Amygdala (tissue), 56 donors: ENCODE measurements around the gene C2orf92.
"Not testable (repeated sequence)": the region's sequence is repeated elsewhere in the genome, so short reads cannot be mapped to it uniquely, and the experiment has no call there.

Experiments
- DNase-seq, 56 donors: peaks; one replicate each; lab custom pipeline; 2025; lab: John Stamatoyannopoulos, UW

The C2orf92 gene

DNA sequence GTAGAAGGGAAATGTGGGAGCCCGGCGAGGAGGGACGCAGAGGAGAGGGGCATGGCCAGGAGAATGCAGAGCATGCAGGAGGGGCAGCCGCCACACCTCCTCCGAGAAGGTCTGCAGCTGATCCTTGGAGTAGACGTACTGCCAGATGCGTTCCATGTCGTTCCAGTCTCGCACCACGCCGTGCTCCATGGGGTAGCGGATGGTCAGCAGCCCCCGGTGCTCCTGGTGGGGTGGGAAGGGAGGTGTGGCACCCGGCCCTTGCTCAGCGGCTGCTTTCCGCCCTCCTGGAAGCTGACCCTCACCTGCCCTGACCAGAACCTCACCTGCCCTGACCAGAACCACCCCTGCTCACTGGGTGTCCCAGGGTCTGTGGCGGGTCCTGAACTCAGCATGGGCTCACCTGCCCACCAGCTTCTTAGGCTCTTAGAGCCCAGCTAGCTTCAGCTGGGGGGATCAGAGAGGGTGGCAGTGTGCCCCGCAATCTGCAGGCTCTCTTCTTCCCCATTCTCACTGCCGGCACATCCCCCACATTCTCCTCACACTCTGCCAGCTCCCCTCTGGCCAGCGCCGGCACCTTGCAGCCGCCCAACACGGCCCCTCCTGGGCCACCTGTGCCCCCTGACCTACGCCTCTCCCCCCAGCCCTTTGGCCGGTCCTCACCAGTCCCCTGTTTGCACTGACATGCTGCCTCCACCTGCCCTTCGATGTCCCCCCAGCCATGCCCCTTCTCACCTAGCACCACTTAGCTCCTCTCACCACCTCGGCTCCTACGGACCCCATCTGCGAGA, 10.1 kb upstream of the C2orf92 start:
- no peak for DNase-seq

DNA sequence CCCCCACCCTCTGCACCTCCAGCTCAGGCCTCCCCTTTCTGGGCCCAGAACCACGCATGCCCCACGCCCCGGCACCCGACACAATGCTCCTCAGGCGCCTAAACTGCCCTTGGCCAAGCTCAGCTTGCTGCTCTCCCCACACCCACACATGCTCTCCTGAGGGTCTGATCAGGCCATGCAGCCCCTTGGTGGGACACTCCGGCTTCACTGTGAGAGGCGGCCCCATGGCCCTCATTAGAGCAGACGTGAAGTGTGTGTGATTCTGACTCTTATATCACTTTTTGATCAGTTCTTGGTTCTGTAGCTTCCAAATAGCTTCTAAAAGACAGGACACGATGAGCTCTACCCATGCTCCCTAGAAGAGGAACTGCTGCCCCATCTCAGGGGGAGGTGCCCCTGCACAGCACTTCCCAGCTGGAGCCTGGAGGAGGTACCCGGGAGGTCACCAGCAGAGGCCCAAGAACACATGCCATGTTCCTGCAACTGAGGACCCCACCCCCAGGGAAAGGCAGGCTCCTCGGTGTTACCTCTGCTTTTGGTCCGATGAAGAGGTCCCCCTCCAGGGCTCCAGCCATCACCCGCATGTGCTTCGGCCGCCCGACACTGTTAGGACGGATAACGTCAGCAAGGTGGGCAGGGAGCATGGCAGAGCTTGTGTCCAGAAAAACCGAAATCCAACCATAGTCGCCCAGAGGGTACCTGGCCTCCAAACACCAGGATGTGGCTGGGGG, 9.3 kb upstream of the C2orf92 start:
- no peak for DNase-seq

DNA sequence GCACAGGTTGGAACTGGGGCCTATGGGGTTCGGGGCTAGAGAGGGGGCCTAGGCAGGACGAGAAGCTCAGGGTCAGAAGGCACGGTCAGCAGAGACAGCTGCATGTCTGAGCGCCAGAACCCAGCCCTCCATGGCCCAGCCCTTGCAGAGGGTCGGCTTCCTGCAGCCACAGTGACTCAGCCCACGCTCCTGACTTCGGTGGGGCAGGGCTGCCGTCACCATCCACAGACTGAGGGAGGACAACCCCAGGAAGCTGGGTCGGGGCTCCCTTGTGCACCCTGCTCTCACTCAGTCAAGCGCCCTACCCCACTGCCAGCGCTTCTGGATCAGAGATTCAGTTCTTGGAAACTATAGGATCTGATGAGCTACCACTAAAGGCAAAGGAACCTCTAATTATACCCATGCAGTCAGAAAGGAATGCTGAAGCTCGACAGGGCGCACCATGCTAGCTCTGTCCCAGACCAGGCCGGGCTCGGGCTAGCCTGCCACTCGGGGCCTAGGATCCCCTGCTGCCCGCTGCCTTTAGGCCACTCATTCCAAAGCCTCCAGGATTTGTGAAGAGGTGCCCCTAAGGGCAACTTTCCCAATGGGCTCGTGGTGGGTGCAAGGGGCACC, 8.6 kb upstream of the C2orf92 start:
- no peak for DNase-seq

DNA sequence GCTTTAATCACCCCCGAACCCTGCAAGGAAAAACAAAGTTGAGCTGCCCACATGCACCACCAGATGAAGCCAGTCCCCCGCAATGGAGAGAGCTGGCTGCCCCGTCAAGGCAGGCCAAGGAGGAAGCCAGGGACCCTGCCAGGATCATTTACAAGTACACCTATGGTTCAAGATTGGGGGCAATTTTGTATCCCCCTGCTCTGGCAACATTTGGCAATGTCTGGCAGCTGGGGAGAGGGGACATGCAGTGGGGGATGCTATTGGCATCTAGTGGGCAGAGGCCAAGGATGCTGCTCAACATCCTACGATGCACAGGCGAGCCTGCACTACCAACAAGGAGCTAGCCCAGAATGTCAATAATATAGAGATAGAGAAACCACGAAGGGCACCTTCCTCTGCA, 7.6 kb upstream of the C2orf92 start:
- no peak for DNase-seq

DNA sequence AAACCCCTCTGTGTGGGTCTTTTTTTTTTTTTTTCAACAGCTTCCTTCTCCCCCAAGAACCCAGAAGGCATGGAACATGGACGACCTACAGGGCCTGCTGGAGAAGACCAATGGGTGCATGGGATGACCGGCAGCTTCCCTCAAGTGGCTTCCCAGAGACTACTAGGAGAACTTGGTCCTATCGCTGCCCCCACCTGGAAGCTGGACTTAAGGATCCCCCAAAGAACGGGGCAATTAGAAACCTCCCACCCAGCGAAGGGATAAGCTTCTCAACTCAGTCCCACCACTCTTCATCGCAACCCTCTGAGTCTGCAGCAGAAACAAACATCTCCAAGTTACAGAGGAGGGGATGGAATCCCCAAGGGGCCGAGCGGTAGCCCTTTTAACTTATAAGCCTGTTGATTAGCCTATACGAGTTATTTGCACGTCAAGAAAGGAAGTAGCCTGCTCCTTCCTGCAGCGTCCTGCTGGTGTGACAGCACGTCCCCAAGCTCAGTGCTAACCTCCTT, 7.1 kb upstream of the C2orf92 start:
- DNase-seq, result peak in 1 of 56 donors; percentile 10

DNA sequence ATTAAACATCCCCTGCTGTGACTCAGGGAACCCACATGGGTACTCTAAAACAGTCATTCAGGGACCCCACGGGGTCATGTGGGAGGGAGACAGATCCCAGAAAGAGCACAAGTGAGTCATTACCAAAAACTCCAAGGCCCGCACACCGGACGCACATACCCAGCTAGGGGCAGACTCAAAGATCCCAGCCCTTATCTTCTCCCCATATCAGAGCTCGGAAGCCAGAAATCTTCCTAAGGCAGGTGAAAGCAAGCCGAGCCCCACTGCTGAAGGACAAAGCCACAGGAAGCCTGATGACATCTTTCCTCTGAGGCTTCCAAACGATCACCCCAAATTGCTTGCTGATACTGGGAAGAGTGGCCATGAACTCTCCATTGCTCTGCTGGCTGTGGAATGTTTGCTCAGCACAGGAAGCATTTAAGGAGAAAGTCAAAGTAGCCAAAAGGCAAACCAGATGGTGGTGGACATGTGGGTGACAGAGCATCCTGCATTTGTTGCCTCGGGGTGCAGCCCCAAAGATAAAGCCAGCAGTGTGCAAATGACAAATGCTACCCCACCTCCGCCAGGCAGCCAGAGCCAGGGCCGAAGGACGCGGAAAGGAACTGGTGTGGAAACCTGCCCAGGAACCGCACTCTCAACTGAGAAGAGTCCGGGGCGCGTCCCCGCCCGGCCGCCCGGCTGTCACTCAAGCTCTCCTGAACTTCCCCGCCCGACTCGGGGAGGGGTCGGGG, 6.5 kb upstream of the C2orf92 start:
- DNase-seq, result peak in 42 of 56 donors; percentile 15 to 78 (median 60)

DNA sequence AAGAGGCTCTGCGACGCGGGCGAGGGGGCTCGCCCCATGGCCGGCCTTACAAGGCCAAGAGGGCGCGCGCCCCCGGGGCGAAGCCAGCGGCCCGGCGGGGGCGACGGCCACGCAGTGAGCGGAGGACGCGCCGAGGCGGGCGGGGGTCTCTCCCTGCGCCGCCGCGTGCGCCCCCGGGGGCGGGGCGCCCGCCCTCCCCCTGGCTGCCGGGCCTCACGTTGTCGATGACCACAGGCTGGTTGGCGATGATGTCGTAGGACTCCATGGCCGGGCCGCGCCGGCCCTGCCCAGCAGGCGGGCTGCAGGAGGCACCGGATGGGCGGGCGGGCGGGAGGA, 5.9 kb upstream of the C2orf92 start:
- peak in 4 of 56 donors; percentile 39 to 69 (median 55) for DNase-seq

DNA sequence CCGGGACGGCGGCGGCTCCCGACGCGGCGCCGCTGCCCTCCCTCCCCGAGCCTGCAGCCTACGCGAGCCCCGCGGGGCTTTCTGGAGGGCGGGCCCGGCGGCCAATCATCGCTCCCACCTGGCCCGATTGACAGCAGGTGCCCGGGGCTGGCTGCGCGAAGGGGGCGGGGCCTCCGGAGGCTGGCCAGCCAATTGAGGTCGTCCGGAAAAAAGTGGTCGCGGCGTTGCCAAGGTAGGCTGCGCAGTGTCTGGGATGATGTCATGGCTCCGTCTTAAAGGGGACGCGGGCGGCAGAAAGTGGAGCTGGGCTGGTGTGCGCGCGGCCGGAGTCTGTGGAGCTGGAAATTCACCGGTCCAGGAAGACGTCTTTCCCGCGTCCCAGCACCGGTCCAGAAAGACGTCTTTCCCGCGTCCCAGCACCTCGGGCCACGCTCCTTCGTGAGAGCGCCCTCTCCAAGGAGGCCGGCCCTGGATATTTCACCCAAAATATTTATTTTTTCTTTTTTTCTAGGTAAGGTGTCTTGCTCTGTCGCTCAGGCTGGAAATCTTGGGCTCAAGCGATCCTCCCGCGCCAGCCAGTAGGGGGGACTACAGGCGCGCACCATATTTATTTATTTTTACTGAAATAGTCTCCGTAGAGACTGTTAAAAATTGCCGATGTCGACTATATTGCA, 5.4 kb upstream of the C2orf92 start, which contains the start of gene ACTR1B:
Gene ACTR1B (minus strand): TSS at position 83 of the 674 bp plus-strand sequence. CDS start 154 bp downstream, outside the sequence.
- DNase-seq, result peak; percentile 59 to 99 (median 96)

DNA sequence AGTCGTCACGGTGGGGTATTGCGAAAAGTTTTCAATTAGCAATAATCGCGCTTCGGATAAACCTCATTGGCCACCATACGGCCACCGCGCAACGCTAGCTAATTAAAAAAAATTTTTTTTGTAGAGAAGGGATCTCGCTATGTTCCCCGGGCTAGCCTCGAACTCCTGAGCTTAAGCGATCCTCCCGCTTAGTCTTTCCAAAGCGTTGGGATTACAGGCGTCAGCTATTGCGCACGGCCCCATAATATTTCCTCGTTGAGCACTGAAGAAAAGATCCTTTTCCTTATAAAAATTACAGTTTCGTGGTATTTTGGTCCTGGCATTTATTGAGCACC, 4.9 kb upstream of the C2orf92 start:
- no peak for DNase-seq

DNA sequence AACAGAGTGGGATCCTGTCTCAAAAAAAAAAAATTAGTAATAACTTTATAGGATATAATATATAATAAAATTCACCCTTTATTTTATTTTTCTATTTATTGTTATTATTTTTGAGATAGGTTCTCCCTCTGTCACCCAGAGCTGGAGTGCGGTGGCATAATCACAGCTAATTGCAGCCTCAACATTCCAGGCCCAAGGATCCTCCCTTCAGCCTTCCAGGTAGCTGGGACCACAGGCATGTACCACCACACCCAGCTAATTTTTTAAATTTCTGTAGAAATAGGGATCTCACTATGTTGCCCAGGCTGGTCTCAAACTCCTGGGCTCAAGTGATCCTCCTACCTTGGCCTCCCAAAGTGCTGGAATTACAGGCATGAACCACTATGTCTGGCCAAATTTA, 958 bp downstream of the C2orf92 start:
- no peak for DNase-seq

DNA sequence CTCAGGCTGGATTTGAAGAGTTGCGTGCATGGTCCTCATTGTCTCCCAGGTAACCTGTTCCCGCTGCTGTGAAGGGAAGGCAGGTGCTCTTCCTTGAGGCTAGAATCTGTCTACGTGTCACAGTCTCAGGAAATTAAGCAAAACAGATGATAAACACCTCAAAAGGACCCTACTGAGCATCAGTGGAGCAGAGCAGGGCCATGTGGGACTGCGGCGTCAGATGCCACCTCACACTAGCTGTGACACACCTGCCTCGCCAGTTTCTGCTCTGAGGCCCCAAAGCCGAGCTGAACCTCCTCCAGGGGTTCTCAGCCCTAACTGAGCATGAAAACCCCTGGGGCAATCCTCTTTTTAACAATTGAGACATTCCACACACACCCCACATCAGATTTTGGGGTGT, 2.0 kb downstream of the C2orf92 start:
- DNase-seq, result no peak

DNA sequence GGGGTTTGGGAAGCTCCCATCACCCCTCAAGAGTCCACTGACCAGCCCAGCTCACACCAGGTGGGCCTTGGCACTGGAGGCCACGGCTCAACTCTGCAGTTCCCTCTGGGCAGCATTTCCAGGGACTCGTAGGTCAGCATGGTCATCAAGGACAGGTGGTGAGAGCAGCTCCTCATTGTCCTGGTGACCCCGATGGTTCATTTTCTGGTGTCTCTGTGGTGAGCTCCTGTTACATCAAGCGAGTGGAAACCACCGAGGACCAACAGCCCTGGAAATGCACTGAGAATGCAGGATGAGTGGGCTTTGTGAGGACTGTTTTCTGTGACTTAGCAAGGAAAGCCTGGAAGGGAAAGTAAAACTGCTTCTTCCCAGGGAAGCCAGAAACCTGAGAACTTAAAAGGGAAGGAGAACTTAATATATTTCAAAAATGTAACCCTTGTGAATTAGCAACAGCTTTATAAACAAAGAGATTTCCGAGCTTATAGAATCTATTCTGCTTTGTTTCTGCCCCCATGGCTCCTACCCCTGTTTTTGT, 3.2 kb downstream of the C2orf92 start:
- not testable (repeated sequence) for DNase-seq

DNA sequence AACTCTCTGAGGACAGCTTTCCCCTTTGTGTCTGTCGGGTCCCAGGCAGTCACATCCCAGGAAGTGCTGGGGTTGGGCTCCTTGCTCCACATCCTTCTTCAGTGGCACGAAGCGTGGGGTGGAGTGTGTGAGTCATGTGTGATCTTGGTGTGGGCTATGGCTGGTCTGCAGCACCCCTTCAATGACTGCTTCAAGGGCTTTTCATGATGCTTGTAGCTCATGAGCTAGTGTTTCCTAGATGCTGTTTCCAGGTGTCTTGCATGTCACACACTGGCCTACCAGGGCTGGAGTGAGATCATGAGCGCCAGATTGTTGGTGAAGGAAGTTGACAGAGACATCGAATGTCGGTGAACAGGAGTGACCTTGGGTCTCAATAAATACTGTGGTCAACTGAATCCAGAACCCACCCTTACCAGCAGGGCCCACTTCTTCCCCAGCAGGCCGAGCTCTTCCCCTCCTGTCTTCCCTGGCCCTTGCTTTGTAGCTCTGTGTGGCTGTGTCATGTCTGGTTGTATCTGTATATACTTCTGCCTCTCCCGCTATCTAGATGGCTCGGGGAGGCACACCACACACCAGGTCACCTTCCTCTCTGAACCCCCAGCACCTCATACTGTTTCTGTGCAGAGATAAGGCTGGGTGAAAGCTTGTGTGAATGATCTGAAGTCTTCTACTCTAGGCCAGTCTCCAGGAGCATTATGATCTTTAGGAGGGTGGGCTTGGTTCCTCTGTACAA, 3.8 kb downstream of the C2orf92 start:
- DNase-seq, result no peak

DNA sequence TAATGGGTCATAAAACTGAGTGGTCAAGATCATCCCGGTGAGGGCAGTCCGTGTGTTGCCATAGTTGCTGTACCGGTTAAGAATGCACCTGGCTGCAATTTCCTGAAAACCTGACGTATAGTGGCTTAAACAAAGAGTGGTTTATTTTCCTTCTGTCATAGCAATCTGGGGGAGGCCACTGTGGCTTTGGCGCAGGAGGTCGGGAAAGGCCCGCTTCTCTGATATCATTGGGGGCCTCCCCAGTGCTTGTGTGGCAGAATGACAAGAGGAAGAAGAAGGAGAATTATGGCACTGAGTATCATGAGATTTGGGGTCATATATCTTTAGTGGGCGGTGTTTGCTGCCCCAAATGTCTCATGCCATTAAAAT, 4.4 kb downstream of the C2orf92 start:
- DNase-seq, result no peak

DNA sequence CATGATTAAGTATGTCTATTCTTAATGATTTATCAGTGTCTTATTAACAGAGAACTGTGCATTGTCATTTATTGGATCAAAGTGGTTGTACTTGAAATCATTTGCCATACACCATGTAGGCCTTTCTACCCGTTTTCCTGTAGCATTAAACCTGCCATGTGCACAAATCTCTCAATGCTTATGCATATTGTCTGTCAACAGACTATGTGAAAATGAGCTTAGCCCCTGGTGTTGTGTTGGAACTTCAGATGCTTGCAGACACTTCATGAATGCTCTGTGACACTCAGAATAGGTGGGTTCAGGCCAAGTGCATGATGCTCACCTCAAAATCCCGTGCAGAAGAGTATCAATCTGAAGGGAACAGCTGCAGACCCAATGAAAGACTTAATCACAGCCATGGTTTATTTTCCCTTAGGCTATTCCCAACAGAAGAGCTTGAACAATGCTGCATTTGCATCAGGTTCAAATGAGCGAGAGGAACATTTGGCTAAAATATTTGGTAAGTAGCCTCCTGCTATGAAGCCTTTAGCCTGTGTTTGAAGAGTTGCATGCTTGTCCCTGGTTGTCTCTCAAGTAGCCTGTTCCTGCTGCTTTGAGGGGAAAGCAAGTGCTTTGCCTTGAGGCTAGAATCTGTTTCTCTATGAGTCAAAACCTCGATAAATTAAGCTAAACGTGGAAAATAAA, 6.1 kb downstream of the C2orf92 start:
- DNase-seq, result no peak

DNA sequence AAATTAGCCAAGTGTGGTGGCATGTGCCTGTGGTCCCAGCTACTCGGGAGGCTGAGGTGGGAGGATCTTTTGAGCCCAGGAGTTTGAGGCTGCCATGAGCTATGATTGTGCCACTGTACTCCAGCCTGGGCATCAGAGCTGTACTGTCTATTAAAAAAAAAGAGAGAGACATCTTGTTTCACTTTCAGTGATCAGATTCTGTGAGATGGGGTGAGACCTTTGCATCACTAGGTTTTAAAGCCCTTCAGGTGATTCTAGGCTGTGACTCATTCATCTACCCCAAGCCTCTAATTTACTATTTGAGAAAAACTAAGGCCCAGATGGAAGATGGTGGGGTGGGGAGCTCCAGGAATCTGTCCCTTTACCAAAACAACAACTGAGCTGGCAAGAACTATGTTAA, 7.1 kb downstream of the C2orf92 start:
- no peak for DNase-seq

DNA sequence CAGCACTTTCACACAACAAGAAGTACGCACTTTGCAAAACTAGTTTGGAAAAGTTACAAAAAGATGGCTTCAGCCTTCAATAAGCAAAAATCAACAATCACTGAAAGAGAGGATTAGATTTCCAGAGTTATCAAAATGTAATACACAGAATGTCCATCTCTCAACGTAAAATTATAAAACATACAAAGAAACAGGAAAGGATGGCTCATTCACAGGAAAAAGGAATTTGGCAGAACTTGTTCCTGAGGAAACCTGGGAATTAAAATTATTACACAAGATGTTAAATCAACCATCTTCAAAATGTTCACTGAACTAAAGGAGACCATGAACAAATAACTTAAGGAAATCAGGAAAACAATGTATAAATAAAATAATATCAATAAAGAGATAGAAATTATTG, 8.0 kb downstream of the C2orf92 start:
- DNase-seq, result no peak

DNA sequence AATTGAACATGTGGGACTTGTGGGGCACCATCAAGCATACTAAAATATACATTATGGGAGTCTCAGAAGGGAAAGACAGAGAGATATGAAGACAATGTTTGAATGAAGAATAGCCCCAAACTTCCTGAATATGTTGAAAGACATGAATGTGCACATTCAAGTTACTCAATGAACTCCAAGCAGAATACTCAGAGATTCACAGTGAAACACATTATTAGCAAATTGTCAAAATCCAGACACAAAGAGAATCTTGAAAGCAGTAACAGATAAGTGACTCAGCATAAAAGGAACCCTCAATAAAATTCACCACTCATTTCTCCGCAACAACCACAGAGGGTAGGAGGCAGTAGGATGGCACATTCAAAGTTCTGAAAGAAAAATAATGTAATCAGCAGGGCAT, 8.8 kb downstream of the C2orf92 start:
- DNase-seq, result no peak

DNA sequence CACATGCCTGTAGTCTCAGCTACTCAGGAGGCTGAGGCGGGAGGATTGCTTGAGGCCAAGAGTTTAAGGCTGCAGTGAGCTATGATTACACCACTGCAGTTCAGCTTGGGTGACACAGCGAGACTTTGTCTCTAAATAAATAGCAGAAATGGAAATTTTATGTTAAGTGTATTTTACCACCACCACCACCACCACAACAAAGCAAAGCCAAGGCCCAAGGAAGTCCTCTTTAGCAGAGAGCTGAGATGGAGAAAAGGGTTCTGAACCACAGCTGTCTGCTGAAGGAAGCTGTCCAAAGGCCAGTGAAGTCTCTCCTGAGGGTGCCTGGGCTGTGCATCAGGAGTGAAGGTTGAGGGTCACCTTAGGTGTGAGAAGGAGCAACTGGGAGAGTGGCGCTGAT, 17.7 kb downstream of the C2orf92 start:
- DNase-seq, result not testable (repeated sequence)
